ENCODE results near the gene TBRG1.

TBRG1 gene

GRCh38 chr11:124629961-124630360 lies 7.3 kb downstream of the TBRG1 start:
- Mint-ChIP-seq H3K36me3 (ENCODE audit: insufficient read depth) (peaks cover 62% of the 10 kb centered on the region), H3K27ac (no peak overlapping the region), H3K27me3 (no peaks in the 10 kb centered on the region), H3K9me3 (no peaks in the 10 kb centered on the region), H3K4me3 (no peak overlapping the region), H3K4me1 (ENCODE audit: low read depth in 2 of 2) (peaks cover 6 to 17% of the 10 kb centered on the region in 2 donors)
- DNase-seq, result no peak
- ATAC-seq (replicated peaks), result no peak

DNA sequence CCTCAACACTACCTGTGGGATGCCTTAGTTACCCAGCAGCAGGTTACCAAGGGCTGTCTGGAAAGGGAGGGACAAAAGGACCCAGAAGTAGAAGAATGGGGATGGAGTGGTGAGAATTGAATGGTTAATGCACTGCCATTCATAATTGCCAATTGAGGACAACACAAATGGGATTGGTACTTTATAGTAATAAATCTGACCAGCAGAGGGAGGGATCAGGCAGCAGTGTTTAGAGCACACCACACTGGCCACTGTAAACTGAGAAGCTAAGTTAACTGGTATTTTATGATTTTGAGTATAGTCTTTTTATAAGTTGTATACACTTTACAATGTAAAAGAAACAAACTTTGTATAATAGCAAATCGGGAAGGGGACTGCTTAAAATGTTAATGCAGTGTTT lies 10.7 kb downstream of the TBRG1 start:
- DNase-seq, result no peak
- Mint-ChIP-seq H3K9me3 (no peaks in the 10 kb centered on the region), H3K36me3 (ENCODE audit: insufficient read depth) (peaks cover 65% of the 10 kb centered on the region), H3K27ac (no peak overlapping the region), H3K4me1 (ENCODE audit: low read depth in 2 of 2) (peaks cover 0 to 2% of the 10 kb centered on the region in 2 donors), H3K27me3 (no peaks in the 10 kb centered on the region), H3K4me3 (no peak overlapping the region)
- ATAC-seq (replicated peaks), result no peak

DNA sequence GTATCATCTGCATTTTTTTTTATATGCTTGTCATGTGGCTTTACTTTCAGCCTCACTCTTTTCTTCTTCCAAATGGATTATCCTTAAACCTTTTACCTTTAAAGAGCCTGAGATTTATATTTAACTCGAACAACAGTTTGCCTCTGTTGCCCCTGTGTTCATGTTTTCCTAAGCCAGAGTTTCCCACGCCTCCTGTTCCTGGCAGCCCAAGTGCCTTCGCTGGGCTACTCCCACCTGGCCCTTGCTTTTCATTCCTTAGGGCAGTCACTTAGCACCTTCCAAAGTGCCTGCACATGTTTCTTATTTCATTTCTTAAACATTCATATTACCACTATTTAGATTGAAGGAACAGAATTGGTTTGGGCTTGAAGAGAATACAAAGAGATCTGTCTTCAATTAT lies 13.3 kb downstream of the TBRG1 start:
- peaks cover 40% of the 10 kb centered on the region for H3K36me3 Mint-ChIP-seq (ENCODE audit: insufficient read depth)
- DNase-seq (no peak), ATAC-seq (replicated peaks) (no peak)
- no peaks in the 10 kb centered on the region for H3K4me1 Mint-ChIP-seq (ENCODE audit: low read depth in 2 of 2)
- H3K27me3 Mint-ChIP-seq, result no peaks in the 10 kb centered on the region
- no peaks in the 10 kb centered on the region for H3K9me3 Mint-ChIP-seq
- no peak overlapping the region for H3K4me3 Mint-ChIP-seq
- H3K27ac Mint-ChIP-seq, result no peak overlapping the region

DNA sequence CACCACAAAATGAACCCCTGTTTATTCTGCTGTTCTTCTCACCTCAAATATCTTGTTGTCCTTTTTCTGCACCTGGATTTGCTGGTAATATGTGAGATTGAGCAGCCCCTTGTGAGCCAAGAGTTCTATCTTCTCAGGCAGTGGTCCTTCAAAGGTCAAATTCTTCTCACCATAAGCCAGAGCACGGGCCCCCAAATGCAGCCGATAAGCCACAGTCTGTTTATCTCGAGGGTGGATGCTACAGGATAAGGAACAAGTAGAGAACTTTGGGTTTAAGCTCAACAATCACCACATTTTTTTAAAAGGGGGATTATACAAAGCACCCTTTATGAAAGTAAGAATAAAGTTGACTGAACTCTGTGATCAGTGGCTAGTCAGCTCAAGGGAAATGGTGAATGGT lies 15.8 kb downstream of the TBRG1 start:
- H3K4me1 Mint-ChIP-seq (ENCODE audit: low read depth in 2 of 2), result no peaks in the 10 kb centered on the region
- no peaks in the 10 kb centered on the region for H3K27me3 Mint-ChIP-seq
- no peaks in the 10 kb centered on the region for H3K9me3 Mint-ChIP-seq
- no peak overlapping the region for H3K27ac Mint-ChIP-seq
- H3K36me3 Mint-ChIP-seq (ENCODE audit: insufficient read depth), result peaks cover 21% of the 10 kb centered on the region
- DNase-seq, result no peak
- H3K4me3 Mint-ChIP-seq, result no peak overlapping the region
- ATAC-seq (replicated peaks), result no peak

GRCh38 chr11:124639186-124639585 lies 16.5 kb downstream of the TBRG1 start:
- no peak overlapping the region for H3K27ac Mint-ChIP-seq
- H3K27me3 Mint-ChIP-seq, result no peaks in the 10 kb centered on the region
- no peaks in the 10 kb centered on the region for H3K9me3 Mint-ChIP-seq

DNA sequence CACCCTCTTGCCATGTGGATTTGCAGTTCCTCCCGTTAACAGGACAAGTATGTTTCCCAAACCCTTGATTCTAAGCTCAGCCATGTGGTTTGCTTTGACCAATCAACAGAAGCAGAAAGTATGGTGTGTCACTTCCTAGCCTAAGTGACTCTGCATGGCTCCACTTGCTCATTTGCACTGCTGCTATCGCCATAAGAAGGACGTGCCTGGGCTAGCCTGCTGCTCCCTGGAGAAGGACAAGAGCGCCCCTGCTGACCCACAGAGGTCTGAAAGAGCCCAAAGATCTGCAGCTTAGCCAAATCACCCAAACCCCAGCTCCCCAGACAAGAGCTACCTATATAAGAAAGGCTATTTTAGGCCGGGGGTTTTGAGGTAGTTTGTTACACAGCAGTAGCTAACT lies 18.0 kb downstream of the TBRG1 start:
- H3K27me3 Mint-ChIP-seq, result no peaks in the 10 kb centered on the region
- H3K4me1 Mint-ChIP-seq (ENCODE audit: low read depth in 2 of 2), result peaks cover 0 to 5% of the 10 kb centered on the region in 2 donors
- no peak overlapping the region for H3K4me3 Mint-ChIP-seq
- H3K27ac Mint-ChIP-seq, result peak overlapping the region in 1 of 2 donors; percentile 19
- H3K9me3 Mint-ChIP-seq, result no peaks in the 10 kb centered on the region
- ATAC-seq (replicated peaks) (no peak), DNase-seq (no peak)
- peaks cover 10% of the 10 kb centered on the region for H3K36me3 Mint-ChIP-seq (ENCODE audit: insufficient read depth)

More at GRCh38 chr11:124639186-124639585, 16.5 kb downstream of the TBRG1 start:
- no peak overlapping the region for H3K4me3 Mint-ChIP-seq
- H3K4me1 Mint-ChIP-seq (ENCODE audit: low read depth in 2 of 2), result no peaks in the 10 kb centered on the region
- H3K36me3 Mint-ChIP-seq (ENCODE audit: insufficient read depth), result peaks cover 14% of the 10 kb centered on the region
- ATAC-seq (replicated peaks) (no peak), DNase-seq (no peak)

- no peaks in the 10 kb centered on the region for H3K9me3 Mint-ChIP-seq
- no peak overlapping the region for H3K27ac Mint-ChIP-seq
- ATAC-seq (replicated peaks) (no peak), DNase-seq (no peak)
- H3K27me3 Mint-ChIP-seq, result no peaks in the 10 kb centered on the region
- H3K4me3 Mint-ChIP-seq, result no peak overlapping the region
- peaks cover 0 to 5% of the 10 kb centered on the region in 2 donors for H3K4me1 Mint-ChIP-seq (ENCODE audit: low read depth in 2 of 2)
- H3K36me3 Mint-ChIP-seq (ENCODE audit: insufficient read depth), result no peaks in the 10 kb centered on the region
These were observed 20.0 kb downstream of the TBRG1 start for GRCh38 chr11:124642628-124643027.

DNA sequence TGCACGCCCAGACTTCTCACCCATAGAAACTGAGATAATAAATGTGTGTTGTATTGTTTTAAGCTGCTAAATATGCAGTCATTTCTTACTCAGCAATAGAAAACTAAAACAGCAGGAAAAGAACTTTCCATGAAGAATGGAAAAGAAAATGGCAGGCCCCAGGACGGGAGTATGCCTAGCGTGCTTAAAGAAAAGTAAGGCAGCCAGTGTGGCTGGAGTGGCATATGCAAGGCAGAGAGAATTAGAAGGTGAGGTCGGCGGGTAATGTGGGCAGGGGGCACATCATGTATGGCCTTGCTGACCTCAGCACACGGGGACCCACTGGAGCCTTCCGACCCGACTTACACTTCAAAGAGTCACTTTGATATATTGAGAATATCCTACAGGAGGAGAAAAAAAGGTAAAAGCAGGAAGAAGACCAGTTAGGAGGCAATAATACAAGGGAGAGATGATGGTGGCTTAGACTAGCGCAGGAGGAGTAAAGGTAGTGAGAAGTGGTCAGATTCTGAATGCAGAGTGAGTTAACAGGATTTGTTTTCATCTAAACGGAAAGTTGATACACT lies 20.5 kb downstream of the TBRG1 start:
- no peaks in the 10 kb centered on the region for H3K36me3 Mint-ChIP-seq (ENCODE audit: insufficient read depth)
- DNase-seq (no peak), ATAC-seq (replicated peaks) (no peak)
- peaks cover 0 to 5% of the 10 kb centered on the region in 2 donors for H3K4me1 Mint-ChIP-seq (ENCODE audit: low read depth in 2 of 2)
- H3K27me3 Mint-ChIP-seq, result no peaks in the 10 kb centered on the region
- H3K9me3 Mint-ChIP-seq, result no peaks in the 10 kb centered on the region
- no peak overlapping the region for H3K4me3 Mint-ChIP-seq
- no peak overlapping the region for H3K27ac Mint-ChIP-seq

- H3K36me3 Mint-ChIP-seq (ENCODE audit: insufficient read depth), result no peaks in the 10 kb centered on the region
- H3K27me3 Mint-ChIP-seq, result no peaks in the 10 kb centered on the region
- no peaks in the 10 kb centered on the region for H3K9me3 Mint-ChIP-seq
- no peak overlapping the region for H3K4me3 Mint-ChIP-seq
- no peak overlapping the region for H3K27ac Mint-ChIP-seq
- DNase-seq (no peak), ATAC-seq (replicated peaks) (no peak)
- peaks cover 0 to 5% of the 10 kb centered on the region in 2 donors for H3K4me1 Mint-ChIP-seq (ENCODE audit: low read depth in 2 of 2)
These were observed 21.2 kb downstream of the TBRG1 start for GRCh38 chr11:124643605-124644425.

GRCh38 chr11:124644426-124645280 lies 22.0 kb downstream of the TBRG1 start:
- Mint-ChIP-seq H3K4me1 (ENCODE audit: low read depth in 2 of 2) (peaks cover 0 to 5% of the 10 kb centered on the region in 2 donors), H3K36me3 (ENCODE audit: insufficient read depth) (no peaks in the 10 kb centered on the region), H3K4me3 (peak overlapping the region in 1 of 2 donors; percentile 26), H3K9me3 (no peaks in the 10 kb centered on the region), H3K27ac (no peak overlapping the region), H3K27me3 (no peaks in the 10 kb centered on the region)
- ATAC-seq (replicated peaks) (peak; percentile 73), DNase-seq (peak in 2 of 3 experiments; percentile 4 to 8)

- Mint-ChIP-seq H3K9me3 (no peaks in the 10 kb centered on the region), H3K27ac (no peak overlapping the region), H3K4me3 (no peak overlapping the region), H3K27me3 (no peaks in the 10 kb centered on the region), H3K36me3 (ENCODE audit: insufficient read depth) (no peaks in the 10 kb centered on the region), H3K4me1 (ENCODE audit: low read depth in 2 of 2) (peaks cover 0 to 5% of the 10 kb centered on the region in 2 donors)
- ATAC-seq (replicated peaks), result no peak
- no peak for DNase-seq
These were observed 23.5 kb downstream of the TBRG1 start for GRCh38 chr11:124646148-124646547.

DNA sequence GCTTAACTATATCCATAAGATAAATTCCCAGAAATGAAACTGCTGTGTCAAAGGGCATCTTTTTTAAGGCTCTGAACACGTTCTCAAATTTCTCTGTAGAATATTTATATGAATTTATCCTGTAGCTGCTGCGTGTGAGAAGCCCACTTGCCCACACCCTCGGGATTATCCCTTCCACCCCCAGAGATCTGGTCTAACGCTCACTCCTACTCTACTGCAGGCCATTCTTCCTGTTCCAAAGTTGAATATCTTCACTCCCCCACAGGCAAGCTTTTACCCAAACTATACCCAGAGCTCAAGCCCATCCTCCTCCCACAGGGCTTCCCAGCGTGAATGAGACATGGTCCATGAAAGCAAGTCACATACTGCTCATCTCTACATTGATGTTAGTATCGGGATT lies 25.9 kb downstream of the TBRG1 start:
- Mint-ChIP-seq H3K27ac (no peak overlapping the region), H3K36me3 (ENCODE audit: insufficient read depth) (no peaks in the 10 kb centered on the region), H3K4me1 (ENCODE audit: low read depth in 2 of 2) (peaks cover 0 to 5% of the 10 kb centered on the region in 2 donors), H3K27me3 (no peaks in the 10 kb centered on the region), H3K4me3 (no peak overlapping the region), H3K9me3 (no peaks in the 10 kb centered on the region)
- DNase-seq (no peak), ATAC-seq (replicated peaks) (no peak)

- no peak overlapping the region for H3K4me3 Mint-ChIP-seq
- H3K27me3 Mint-ChIP-seq, result no peaks in the 10 kb centered on the region
- ATAC-seq (replicated peaks), result no peak
- H3K27ac Mint-ChIP-seq, result no peak overlapping the region
- H3K36me3 Mint-ChIP-seq (ENCODE audit: insufficient read depth), result no peaks in the 10 kb centered on the region
- no peak for DNase-seq
- H3K9me3 Mint-ChIP-seq, result no peaks in the 10 kb centered on the region
- no peaks in the 10 kb centered on the region for H3K4me1 Mint-ChIP-seq (ENCODE audit: low read depth in 2 of 2)
These were observed 34.3 kb downstream of the TBRG1 start for GRCh38 chr11:124656774-124657630.
